ENCODE measurements around the gene TSKS. TPM values are rescaled to one million over a fixed set of nuclear protein-coding genes. Genes with fewer than 3 reads are reported as not detected.

Gene TSKS
- total RNA-seq, 1 experiment from 2014 or later: 0.76 TPM

DNA sequence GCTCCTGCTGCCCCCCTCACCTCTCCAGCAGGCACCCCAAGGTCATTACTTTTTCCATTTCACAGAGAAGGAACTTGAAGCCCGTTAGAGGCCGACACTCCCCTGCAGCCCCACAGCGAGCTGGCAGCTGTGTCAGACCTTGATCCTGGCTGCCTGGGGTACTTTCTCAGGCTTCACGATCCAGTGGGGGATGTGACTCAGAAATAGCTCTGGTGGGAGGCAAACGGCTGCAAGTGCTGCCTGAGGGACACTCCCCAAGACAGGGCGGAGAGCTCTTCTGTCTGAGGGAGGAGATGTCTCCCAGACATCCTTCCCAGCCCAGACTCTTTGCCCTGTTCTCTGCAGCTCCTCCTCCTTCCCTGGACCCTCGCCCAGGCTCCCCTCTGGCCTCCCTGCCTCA is 4.8 kb downstream of the TSKS start (continued):
- TF ChIP-seq, protein P1, sequence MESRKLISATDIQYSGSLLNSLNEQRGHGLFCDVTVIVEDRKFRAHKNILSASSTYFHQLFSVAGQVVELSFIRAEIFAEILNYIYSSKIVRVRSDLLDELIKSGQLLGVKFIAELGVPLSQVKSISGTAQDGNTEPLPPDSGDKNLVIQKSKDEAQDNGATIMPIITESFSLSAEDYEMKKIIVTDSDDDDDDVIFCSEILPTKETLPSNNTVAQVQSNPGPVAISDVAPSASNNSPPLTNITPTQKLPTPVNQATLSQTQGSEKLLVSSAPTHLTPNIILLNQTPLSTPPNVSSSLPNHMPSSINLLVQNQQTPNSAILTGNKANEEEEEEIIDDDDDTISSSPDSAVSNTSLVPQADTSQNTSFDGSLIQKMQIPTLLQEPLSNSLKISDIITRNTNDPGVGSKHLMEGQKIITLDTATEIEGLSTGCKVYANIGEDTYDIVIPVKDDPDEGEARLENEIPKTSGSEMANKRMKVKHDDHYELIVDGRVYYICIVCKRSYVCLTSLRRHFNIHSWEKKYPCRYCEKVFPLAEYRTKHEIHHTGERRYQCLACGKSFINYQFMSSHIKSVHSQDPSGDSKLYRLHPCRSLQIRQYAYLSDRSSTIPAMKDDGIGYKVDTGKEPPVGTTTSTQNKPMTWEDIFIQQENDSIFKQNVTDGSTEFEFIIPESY (IDR thresholded peaks at IDR 0.05; ENCODE audit: extremely low read depth, insufficient replicate concordance, low read length): no peak
- TF ChIP-seq CEBPB (IDR thresholded peaks at IDR 0.05; ENCODE audit: low read depth): no peak
- TF ChIP-seq EZH2 (IDR thresholded peaks at IDR 0.05): no peak
- TF ChIP-seq POLR2A (IDR thresholded peaks at IDR 0.05; ENCODE audit: borderline replicate concordance, extremely low read depth, insufficient read depth, insufficient read length): no peak
- TF ChIP-seq ELF1 (IDR thresholded peaks at IDR 0.05; ENCODE audit: borderline replicate concordance, low read depth): no peak
- TF ChIP-seq, protein P2, sequence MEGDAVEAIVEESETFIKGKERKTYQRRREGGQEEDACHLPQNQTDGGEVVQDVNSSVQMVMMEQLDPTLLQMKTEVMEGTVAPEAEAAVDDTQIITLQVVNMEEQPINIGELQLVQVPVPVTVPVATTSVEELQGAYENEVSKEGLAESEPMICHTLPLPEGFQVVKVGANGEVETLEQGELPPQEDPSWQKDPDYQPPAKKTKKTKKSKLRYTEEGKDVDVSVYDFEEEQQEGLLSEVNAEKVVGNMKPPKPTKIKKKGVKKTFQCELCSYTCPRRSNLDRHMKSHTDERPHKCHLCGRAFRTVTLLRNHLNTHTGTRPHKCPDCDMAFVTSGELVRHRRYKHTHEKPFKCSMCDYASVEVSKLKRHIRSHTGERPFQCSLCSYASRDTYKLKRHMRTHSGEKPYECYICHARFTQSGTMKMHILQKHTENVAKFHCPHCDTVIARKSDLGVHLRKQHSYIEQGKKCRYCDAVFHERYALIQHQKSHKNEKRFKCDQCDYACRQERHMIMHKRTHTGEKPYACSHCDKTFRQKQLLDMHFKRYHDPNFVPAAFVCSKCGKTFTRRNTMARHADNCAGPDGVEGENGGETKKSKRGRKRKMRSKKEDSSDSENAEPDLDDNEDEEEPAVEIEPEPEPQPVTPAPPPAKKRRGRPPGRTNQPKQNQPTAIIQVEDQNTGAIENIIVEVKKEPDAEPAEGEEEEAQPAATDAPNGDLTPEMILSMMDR (IDR thresholded peaks at IDR 0.05 in 2 of 3, conservative IDR thresholded peaks at IDR 0.05 in 1 of 3; ENCODE audit: borderline replicate concordance in 1 of 3, insufficient read depth in 1 of 3, low read depth in 2 of 3, low read length in 2 of 3): no peak
- no peak for TF ChIP-seq FOSL1 (IDR thresholded peaks at IDR 0.05; ENCODE audit: low read depth)

DNA sequence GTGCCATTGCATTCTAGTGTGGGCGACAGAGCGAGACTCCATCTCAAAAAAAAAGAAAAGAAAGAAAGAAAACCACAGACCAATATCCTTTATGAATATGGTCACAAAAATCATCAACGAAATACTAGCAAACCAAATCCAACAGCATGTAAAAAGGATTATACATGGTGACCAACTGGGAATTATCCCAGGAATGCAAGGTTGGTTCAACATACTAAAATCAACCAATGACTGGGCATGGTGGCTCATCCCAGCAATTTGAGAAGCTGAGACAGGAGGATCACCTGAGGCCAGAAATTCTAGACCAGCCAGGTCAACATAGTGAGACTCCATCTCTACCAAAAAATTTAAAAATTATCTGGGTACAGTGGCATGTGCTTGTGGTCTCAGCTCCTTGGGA is 7.2 kb downstream of the TSKS start:
- Histone ChIP-seq H3K79me2 (ENCODE audit: insufficient read depth, low read length) (no peaks in the 10 kb centered on the region), H3K4me1 (ENCODE audit: control insufficient read depth in 1 of 2, insufficient read depth in 2 of 2, low read length in 2 of 2) (peaks cover 0 to 10% of the 10 kb centered on the region in 2 experiments; a peak in 1 of 4 replicates), H3K9me2 (ENCODE audit: insufficient read depth) (no peaks in the 10 kb centered on the region), H3K36me3 (ENCODE audit: control insufficient read depth in 1 of 2, insufficient read depth in 2 of 2, low read length in 2 of 2) (no peaks in the 10 kb centered on the region), H2AFZ (ENCODE audit: low read depth, low read length, poor library complexity, severe bottlenecking) (no peak overlapping the region), H3K4me3 (replicated peaks in 1 of 2; ENCODE audit: low read depth in 1 of 2, low read length in 2 of 2) (no peak overlapping the region), H3K27me3 (ENCODE audit: insufficient read depth, low read length) (no peaks in the 10 kb centered on the region), H4K20me1 (ENCODE audit: insufficient read depth) (no peaks in the 10 kb centered on the region), H3K9me3 (ENCODE audit: control insufficient read depth in 1 of 2, insufficient read depth in 1 of 2, low read depth in 1 of 2, low read length in 2 of 2) (peaks cover 6 to 11% of the 10 kb centered on the region in 2 experiments; a peak in 2 of 4 replicates), H3K4me2 (ENCODE audit: low read length) (no peak overlapping the region), H3K9ac (ENCODE audit: low read length) (no peak overlapping the region), H3K27ac (ENCODE audit: low read depth, low read length) (no peak overlapping the region)
- no peak for ATAC-seq
- BruUV-seq (replicated peaks): no TSS peak
- DNase-seq (ENCODE audit: low read depth, low spot score): no peak
- ChIA-PET RAD21 (ENCODE audit: low non-redundant PET in 1 of 2, low total read pairs in 2 of 2, uncharacterized antibody in 2 of 2, unreplicated experiment in 2 of 2) (no interaction called here), CTCF (no interaction called here), POLR2A (interaction anchor here (1.2 kb wide), 1 partner anchor 11 kb away, joined by 6 read pairs; the partner anchor contains the start of gene AP2A1)
- TF ChIP-seq CBX3 (IDR thresholded peaks at IDR 0.05; ENCODE audit: low read depth): 0 out of 2 replicates have a peak, but pooled peaks have one; percentile 25
- TF ChIP-seq, protein P1 (IDR thresholded peaks at IDR 0.05; ENCODE audit: extremely low read depth, insufficient replicate concordance, low read length): no peak
- intact Hi-C loops (cut with micrococcal nuclease): no loop called here
